ENCODE measurements around the gene HRH2.

- TF ChIP-seq CTCF (IDR thresholded peaks at IDR 0.05) (no peak), NR1H2 (CRISPR knock-in tag; IDR thresholded peaks at IDR 0.05) (no peak), ZMAT4 (CRISPR knock-in tag; IDR thresholded peaks at IDR 0.05) (no peak), MAX (CRISPR knock-in tag; IDR thresholded peaks at IDR 0.05) (no peak), ZBTB43 (CRISPR knock-in tag; IDR thresholded peaks at IDR 0.05) (no peak), E2F1 (CRISPR knock-in tag; IDR thresholded peaks at IDR 0.05) (no peak), USF2 (CRISPR knock-in tag; IDR thresholded peaks at IDR 0.05) (no peak)
Measured at GRCh38 chr5:175724314-175725275, 66.7 kb downstream of the HRH2 start.

All from WTC11 (cell line).